A673 (cell line): Measurements from ENCODE around the gene MAN1C1. TPM values are rescaled to one million over a fixed set of nuclear protein-coding genes. Genes with fewer than 3 reads are reported as not detected.
A peak's percentile ranks its signal among the peaks of the same experiment; 100 is the strongest.

ENCODE experiments used
- BruUV-seq: library from RNA; stranded (reverse); fragments of 400-500 nt; replicated peaks from 2 replicates; lab custom pipeline; 2021; lab: Mats Ljungman, UMichigan
- CTCF ChIA-PET: fragments of 300-600 bp; sonication (Branson Sonifier 250); formaldehyde crosslinking; loops from one replicate; lab custom pipeline; 2022; ENCODE audit warnings: antibody characterized with exemption; lab: Charles Lee
- POLR2A ChIA-PET: fragments of 300-600 bp; sonication (Branson Sonifier 250); formaldehyde crosslinking; loops from one replicate; lab custom pipeline; 2022; ENCODE audit warnings: antibody characterized with exemption; ENCODE audit not compliant: low non-redundant PET; lab: Charles Lee
- DNase-seq: peaks from one replicate; pipeline ENCODE4 v3.0.0-alpha.2; 2015; ENCODE audit warnings: low spot score
- H3K27ac ChIP-seq: fragments of 200-600 bp; sonication (generic); 2 replicates; pipeline ENCODE4 v1.5.1; 2016; ENCODE audit warnings: mixed run types, low read depth, mild to moderate bottlenecking, mixed read lengths, antibody characterized with exemption, low read length; ENCODE audit not compliant: poor library complexity, severe bottlenecking
- H3K27me3 ChIP-seq: fragments of 200-600 bp; sonication (generic); replicated peaks from 2 replicates; pipeline ENCODE4 v1.6.1; 2017; ENCODE audit warnings: mixed run types, low read depth, mild to moderate bottlenecking, mixed read lengths, antibody characterized with exemption, low read length; ENCODE audit not compliant: insufficient read depth, poor library complexity
- H3K36me3 ChIP-seq: fragments of 200-600 bp; sonication (generic); 2 replicates; pipeline ENCODE4 v1.6.1; 2016; ENCODE audit warnings: mixed run types, mild to moderate bottlenecking, mixed read lengths, antibody characterized with exemption, low read length; ENCODE audit not compliant: insufficient read depth, poor library complexity, severe bottlenecking
- H3K4me1 ChIP-seq: fragments of 200-600 bp; sonication (generic); 2 replicates; pipeline ENCODE4 v1.6.1; 2017; ENCODE audit warnings: mixed run types, mild to moderate bottlenecking, mixed read lengths, antibody characterized with exemption, low read length; ENCODE audit not compliant: insufficient read depth, poor library complexity, severe bottlenecking
- H3K4me3 ChIP-seq: fragments of 200-600 bp; sonication (generic); 2 replicates; pipeline ENCODE4 v1.5.1; 2016; ENCODE audit warnings: low read depth, mixed run types, mild to moderate bottlenecking, mixed read lengths, low read length; ENCODE audit not compliant: poor library complexity, severe bottlenecking
- H3K9me3 ChIP-seq: fragments of 200-600 bp; sonication (generic); 2 replicates; pipeline ENCODE4 v1.6.1; 2016; ENCODE audit warnings: mixed run types, low read depth, mild to moderate bottlenecking, mixed read lengths, antibody characterized with exemption, low read length; ENCODE audit not compliant: poor library complexity, severe bottlenecking
- EZH2 ChIP-seq: fragments of 200-600 bp; sonication (generic); IDR thresholded peaks from 2 replicates; pipeline ENCODE4 v1.6.1; 2017; ENCODE audit warnings: borderline replicate concordance, low read depth, mild to moderate bottlenecking, mixed read lengths, antibody characterized with exemption, low read length; ENCODE audit not compliant: poor library complexity, severe bottlenecking
- intact Hi-C: fragments of 100-400 bp; cut with micrococcal nuclease; formaldehyde crosslinking; loops from one replicate; pipeline ENCODE4 v1.10.0; 2022; ENCODE audit not compliant: unreplicated experiment
- total RNA-seq: library from RNA; stranded (reverse); gene quantifications from 2 replicates; pipeline ENCODE4 v1.2.3, GENCODE V29; 2021
- TF ChIP-seq, protein P1 (sequence below): fragments of 300-800, 200-600 bp; sonication (generic); conservative IDR thresholded peaks from 2 replicates; pipeline ENCODE4 v1.5.1; 2017; ENCODE audit warnings: low read depth, mild to moderate bottlenecking, antibody characterized with exemption, low read length, moderate library complexity, mixed read lengths

Gene MAN1C1
- total RNA-seq, 1 experiment from 2014 or later = 0.21 TPM

DNA sequence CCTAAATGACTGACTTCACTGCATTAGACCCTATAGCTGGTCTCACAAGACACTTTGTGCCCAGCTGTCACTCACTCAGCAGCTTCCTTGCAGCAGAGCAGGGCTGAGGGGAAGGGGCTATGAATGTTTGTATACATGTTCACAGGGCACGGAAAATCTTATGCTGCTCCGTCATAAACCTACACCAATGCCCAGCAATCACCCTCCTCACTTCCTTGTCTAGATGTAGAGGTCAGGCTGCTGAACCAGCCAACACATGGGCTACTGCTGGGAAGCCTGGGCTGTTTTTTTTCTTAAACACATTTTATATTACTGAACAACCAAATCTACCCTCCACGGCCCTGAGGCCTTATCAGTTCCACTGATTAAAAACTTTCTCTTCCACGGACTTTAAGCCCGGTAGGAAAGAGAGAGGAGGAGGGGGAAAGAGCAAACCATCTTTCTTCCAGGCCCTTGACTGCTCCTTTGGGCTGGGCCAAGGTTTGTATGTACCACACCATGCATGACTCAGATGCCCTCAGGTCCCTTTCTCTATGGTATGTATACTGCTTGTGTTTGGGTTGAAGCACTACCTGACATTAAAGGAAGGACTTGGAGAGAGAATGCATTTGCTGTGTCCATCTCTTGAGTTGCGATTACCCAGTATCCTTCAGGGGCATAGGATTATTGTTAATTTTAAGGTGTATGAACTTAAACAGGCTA lies 215.9 kb downstream of the MAN1C1 start:
- no peak overlapping the region for H3K4me3 ChIP-seq
- TF ChIP-seq, protein P1, sequence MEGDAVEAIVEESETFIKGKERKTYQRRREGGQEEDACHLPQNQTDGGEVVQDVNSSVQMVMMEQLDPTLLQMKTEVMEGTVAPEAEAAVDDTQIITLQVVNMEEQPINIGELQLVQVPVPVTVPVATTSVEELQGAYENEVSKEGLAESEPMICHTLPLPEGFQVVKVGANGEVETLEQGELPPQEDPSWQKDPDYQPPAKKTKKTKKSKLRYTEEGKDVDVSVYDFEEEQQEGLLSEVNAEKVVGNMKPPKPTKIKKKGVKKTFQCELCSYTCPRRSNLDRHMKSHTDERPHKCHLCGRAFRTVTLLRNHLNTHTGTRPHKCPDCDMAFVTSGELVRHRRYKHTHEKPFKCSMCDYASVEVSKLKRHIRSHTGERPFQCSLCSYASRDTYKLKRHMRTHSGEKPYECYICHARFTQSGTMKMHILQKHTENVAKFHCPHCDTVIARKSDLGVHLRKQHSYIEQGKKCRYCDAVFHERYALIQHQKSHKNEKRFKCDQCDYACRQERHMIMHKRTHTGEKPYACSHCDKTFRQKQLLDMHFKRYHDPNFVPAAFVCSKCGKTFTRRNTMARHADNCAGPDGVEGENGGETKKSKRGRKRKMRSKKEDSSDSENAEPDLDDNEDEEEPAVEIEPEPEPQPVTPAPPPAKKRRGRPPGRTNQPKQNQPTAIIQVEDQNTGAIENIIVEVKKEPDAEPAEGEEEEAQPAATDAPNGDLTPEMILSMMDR = no peak
- TF ChIP-seq EZH2 = no peak
- H3K4me1 ChIP-seq = peaks cover 16% of the 10 kb centered on the region
- peak overlapping the region; percentile 21 for H3K27ac ChIP-seq
- H3K9me3 ChIP-seq = no peaks in the 10 kb centered on the region
- no TSS peak for BruUV-seq
- POLR2A ChIA-PET = no interaction called here
- no peak for DNase-seq
- no peaks in the 10 kb centered on the region for H3K27me3 ChIP-seq
- CTCF ChIA-PET = no interaction called here
- peaks cover 90% of the 10 kb centered on the region for H3K36me3 ChIP-seq
- intact Hi-C loops = loop anchor here (10.0 kb wide), 1 partner anchor 162 kb away; the partner anchor contains the start of gene PAFAH2

DNA sequence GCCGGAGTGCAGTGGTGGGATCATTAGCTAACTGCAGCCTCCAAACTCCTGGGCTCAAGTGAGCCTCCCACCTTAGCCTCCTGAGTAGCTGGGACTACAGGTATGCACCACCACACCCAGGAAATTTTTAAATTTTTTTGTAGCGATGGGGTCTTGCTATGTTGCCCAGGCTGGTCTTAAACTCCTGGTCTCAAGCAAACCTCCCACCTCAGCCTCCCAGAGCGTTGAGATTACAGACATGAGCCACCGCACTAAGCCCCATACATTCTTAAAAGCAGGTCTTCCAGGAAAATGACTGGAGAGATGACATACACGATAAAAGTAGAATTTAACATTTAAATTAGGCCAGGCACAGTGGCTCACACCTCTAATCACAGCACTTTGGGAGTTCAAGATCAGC lies 216.6 kb downstream of the MAN1C1 start:
- BruUV-seq = no TSS peak
- no peaks in the 10 kb centered on the region for H3K9me3 ChIP-seq
- POLR2A ChIA-PET = no interaction called here
- no peaks in the 10 kb centered on the region for H3K27me3 ChIP-seq
- peaks cover 16% of the 10 kb centered on the region for H3K4me1 ChIP-seq
- peak overlapping the region; percentile 21 for H3K27ac ChIP-seq
- DNase-seq = no peak
- TF ChIP-seq EZH2 = no peak
- TF ChIP-seq, protein P1 = no peak
- CTCF ChIA-PET = no interaction called here
- intact Hi-C loops = loop anchor here (10.0 kb wide), 1 partner anchor 162 kb away; the partner anchor contains the start of gene PAFAH2
- H3K4me3 ChIP-seq = no peak overlapping the region
- peaks cover 87% of the 10 kb centered on the region for H3K36me3 ChIP-seq

Other genes with a start within 250 kb of the MAN1C1 start
- gene RHCE, start 196.0 kb upstream of the MAN1C1 start, total RNA-seq = 0.57 TPM in 1 of 2 replicates, not detected in the other
- 20.1 and 22.9 TPM in 2 replicates for gene MACO1, start 185.9 kb upstream of the MAN1C1 start, total RNA-seq
- gene LDLRAP1, start 73.2 kb upstream of the MAN1C1 start, total RNA-seq = 5.5 and 9.4 TPM in 2 replicates
- gene SELENON, start 183.4 kb downstream of the MAN1C1 start, total RNA-seq = 50.4 and 61.5 TPM in 2 replicates
- 45.0 and 51.6 TPM in 2 replicates for gene MTFR1L, start 203.2 kb downstream of the MAN1C1 start, total RNA-seq
- 17.7 and 18.9 TPM in 2 replicates for gene AUNIP, start 242.7 kb downstream of the MAN1C1 start, total RNA-seq